Smooth muscle cell (in vitro differentiated cells): ENCODE measurements around the gene FAM171A1. TPM values are rescaled to one million over a fixed set of nuclear protein-coding genes. Genes with fewer than 3 reads are reported as not detected.
"Not testable (repeated sequence)": the region's sequence is repeated elsewhere in the genome, so short reads cannot be mapped to it uniquely, and the experiment has no call there.

ENCODE experiments used
- DNase-seq: peaks from one replicate; lab custom pipeline; 2025; ENCODE audit not compliant: unreplicated experiment; lab: John Stamatoyannopoulos, UW
- H2AFZ ChIP-seq: fragments of 200-600 bp; sonication (generic); 2 replicates; pipeline ENCODE4 v1.6.0; 2016; ENCODE audit warnings: antibody characterized with exemption, low read depth, mild to moderate bottlenecking
- H3F3A ChIP-seq: fragments of 200-600 bp; sonication (generic); 2 replicates; pipeline ENCODE4 v1.6.0; 2017; ENCODE audit warnings: antibody characterized with exemption, low read depth
- H3K27ac ChIP-seq: fragments of 200-600 bp; sonication (generic); 2 replicates; pipeline ENCODE4 v1.5.1; 2016; ENCODE audit warnings: low read depth, mild to moderate bottlenecking
- H3K27me3 ChIP-seq: fragments of 200-600 bp; sonication (generic); 2 replicates; pipeline ENCODE4 v1.6.1; 2016; ENCODE audit warnings: low read depth, mild to moderate bottlenecking
- H3K36me3 ChIP-seq: fragments of 200-600 bp; sonication (generic); 2 replicates; pipeline ENCODE4 v1.5.1; 2016; ENCODE audit warnings: low read depth
- H3K4me1 ChIP-seq: fragments of 200-600 bp; sonication (generic); 2 replicates; pipeline ENCODE4 v1.5.1; 2016; ENCODE audit warnings: low read depth
- H3K4me2 ChIP-seq: fragments of 200-600 bp; sonication (generic); 2 replicates; pipeline ENCODE4 v1.6.0; 2016; ENCODE audit warnings: mild to moderate bottlenecking
- H3K4me3 ChIP-seq: fragments of 200-600 bp; sonication (generic); 2 replicates; pipeline ENCODE4 v1.5.1; 2016; ENCODE audit warnings: mild to moderate bottlenecking
- H3K79me2 ChIP-seq: fragments of 200-600 bp; sonication (generic); 2 replicates; pipeline ENCODE4 v1.6.0; 2016; ENCODE audit warnings: low read depth, mild to moderate bottlenecking
- H3K9ac ChIP-seq: fragments of 200-600 bp; sonication (generic); 2 replicates; pipeline ENCODE4 v1.6.0; 2016; ENCODE audit warnings: low read depth
- H3K9me3 ChIP-seq: fragments of 200-600 bp; sonication (generic); replicated peaks from 2 replicates; pipeline ENCODE4 v1.5.1; 2016; ENCODE audit warnings: low read depth
- H4K20me1 ChIP-seq: fragments of 200-600 bp; sonication (generic); 2 replicates; pipeline ENCODE4 v1.6.0; 2016; ENCODE audit warnings: low read depth
- WGBS: methylation state at CpG from one replicate; pipeline ENCODE4 v1.1.7; 2016; ENCODE audit warnings: low lambda C conversion rate; 5-methylcytosine and 5-hydroxymethylcytosine counted together
- polyA plus RNA-seq: library from polyadenylated mRNA; unstranded; fragments of >200 nt; fragmentation: Nextera tagmentation; extraction: Ambion mirVana; gene quantifications from 2 replicates; pipeline ENCODE4 v1.2.1, GENCODE V29; 2016
- total RNA-seq: library from RNA; depleted of rRNA; stranded (reverse); fragments of >200 nt; gene quantifications from 2 replicates; pipeline ENCODE4 v1.2.3, GENCODE V29; 2014
- TF ChIP-seq, protein P1 (sequence below): fragments of 200-600 bp; sonication (generic); IDR thresholded peaks from 2 replicates; pipeline ENCODE4 v1.5.1; 2017; ENCODE audit warnings: borderline replicate concordance, mild to moderate bottlenecking, antibody characterized with exemption; ENCODE audit not compliant: insufficient read depth, poor library complexity, severe bottlenecking

The FAM171A1 gene
- total and polyA plus RNA-seq, 2 experiments from 2014 or later, result 25.5 to 37.2 TPM

DNA sequence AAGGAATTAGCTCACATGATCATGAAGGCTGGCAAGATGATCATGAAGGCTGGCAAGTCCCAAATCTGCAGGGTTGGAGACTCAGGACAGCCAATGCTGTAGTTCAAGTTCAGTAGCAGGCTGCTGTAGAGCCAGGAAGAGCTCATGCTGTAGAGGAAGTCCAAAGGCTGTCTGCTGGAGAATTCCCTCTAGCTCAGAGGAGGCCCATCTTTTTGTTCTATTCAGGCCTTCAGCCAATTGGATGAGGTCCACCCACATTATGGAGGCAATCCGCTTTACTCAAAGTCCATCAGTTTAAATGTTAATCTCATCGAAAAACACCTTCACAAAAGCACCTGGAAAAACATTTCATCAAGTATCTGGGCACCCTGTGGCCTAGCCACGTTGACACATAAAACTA lies 24.8 kb upstream of the FAM171A1 start:
- Histone ChIP-seq H4K20me1 (no peaks in the 10 kb centered on the region), H3F3A (no peaks in the 10 kb centered on the region), H3K27ac (no peak overlapping the region), H3K79me2 (no peaks in the 10 kb centered on the region), H3K27me3 (no peaks in the 10 kb centered on the region), H3K9me3 (no peaks in the 10 kb centered on the region), H3K4me1 (no peaks in the 10 kb centered on the region), H3K9ac (no peak overlapping the region), H3K36me3 (no peaks in the 10 kb centered on the region), H2AFZ (no peak overlapping the region), H3K4me3 (no peak overlapping the region), H3K4me2 (no peak overlapping the region)
- TF ChIP-seq, protein P1, sequence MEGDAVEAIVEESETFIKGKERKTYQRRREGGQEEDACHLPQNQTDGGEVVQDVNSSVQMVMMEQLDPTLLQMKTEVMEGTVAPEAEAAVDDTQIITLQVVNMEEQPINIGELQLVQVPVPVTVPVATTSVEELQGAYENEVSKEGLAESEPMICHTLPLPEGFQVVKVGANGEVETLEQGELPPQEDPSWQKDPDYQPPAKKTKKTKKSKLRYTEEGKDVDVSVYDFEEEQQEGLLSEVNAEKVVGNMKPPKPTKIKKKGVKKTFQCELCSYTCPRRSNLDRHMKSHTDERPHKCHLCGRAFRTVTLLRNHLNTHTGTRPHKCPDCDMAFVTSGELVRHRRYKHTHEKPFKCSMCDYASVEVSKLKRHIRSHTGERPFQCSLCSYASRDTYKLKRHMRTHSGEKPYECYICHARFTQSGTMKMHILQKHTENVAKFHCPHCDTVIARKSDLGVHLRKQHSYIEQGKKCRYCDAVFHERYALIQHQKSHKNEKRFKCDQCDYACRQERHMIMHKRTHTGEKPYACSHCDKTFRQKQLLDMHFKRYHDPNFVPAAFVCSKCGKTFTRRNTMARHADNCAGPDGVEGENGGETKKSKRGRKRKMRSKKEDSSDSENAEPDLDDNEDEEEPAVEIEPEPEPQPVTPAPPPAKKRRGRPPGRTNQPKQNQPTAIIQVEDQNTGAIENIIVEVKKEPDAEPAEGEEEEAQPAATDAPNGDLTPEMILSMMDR, result no peak
- WGBS, result 97% methylated on average over 3 of the region's 3 CpGs
- no peak for DNase-seq

DNA sequence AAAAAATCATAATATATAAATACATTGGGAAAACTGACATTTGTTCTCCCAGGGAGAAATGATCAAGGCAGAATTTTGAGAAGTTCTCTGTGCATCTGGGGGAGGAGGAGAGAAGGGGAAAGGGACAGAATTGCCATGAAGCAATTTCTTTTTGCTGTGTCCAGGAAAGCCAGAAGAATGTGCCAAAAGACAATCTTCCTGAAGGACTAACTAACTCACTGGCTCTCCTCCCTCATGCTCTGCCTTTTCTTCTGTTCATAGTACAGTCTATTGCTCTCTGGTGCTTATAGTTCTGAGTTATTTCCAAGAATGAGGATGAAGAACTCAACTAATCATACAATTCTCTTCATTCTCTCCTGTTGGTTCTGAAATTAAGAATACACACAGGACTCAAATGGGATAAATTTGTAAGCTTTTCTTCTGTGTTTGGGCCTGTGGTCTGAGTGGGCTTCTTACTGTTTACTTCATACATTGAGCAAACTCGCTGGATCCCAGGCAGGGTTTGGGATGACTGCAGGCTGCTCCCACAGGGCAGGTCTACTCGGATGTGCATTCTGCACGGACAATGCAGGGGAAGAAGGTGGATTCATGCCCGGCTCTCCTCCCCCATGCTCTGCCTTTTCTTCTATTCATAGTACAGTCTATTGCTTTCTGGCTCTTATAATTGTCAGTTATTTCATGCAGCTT lies 22.2 kb upstream of the FAM171A1 start:
- H3K27me3 ChIP-seq, result no peaks in the 10 kb centered on the region
- no peak for DNase-seq
- no peaks in the 10 kb centered on the region for H3K36me3 ChIP-seq
- H3K79me2 ChIP-seq, result no peaks in the 10 kb centered on the region
- no peak overlapping the region for H3K4me3 ChIP-seq
- WGBS, result 94% methylated on average over 4 of the region's 4 CpGs
- no peaks in the 10 kb centered on the region for H3F3A ChIP-seq
- no peaks in the 10 kb centered on the region for H3K9me3 ChIP-seq
- no peak overlapping the region for H2AFZ ChIP-seq
- no peak overlapping the region for H3K9ac ChIP-seq
- no peak overlapping the region for H3K27ac ChIP-seq
- no peak overlapping the region for H3K4me2 ChIP-seq
- no peaks in the 10 kb centered on the region for H4K20me1 ChIP-seq
- H3K4me1 ChIP-seq, result no peaks in the 10 kb centered on the region
- TF ChIP-seq, protein P1, result no peak

DNA sequence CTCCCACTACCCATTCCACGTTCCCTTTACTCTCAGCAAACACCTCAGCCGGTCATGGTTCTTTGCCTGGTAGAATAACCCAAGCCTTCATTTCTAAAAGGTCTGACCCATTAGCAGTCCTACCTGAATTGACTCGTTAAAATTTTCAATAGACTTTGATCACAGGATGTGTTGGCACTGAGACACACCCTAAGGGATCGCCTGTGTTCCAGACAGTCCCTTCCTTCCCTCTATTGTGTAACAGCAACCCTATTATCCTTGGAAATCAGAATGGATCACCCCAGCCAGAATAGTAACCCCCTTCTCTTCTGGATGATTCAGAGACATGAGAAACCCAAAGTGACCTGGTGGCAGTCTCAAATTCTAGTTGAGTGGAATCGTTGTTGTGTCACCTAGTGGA lies 20.4 kb upstream of the FAM171A1 start:
- Histone ChIP-seq H2AFZ (no peak overlapping the region), H3K36me3 (no peaks in the 10 kb centered on the region), H3F3A (no peaks in the 10 kb centered on the region), H3K4me1 (no peaks in the 10 kb centered on the region), H3K4me3 (no peak overlapping the region), H3K27me3 (no peaks in the 10 kb centered on the region), H3K4me2 (no peak overlapping the region), H4K20me1 (no peaks in the 10 kb centered on the region), H3K9ac (no peak overlapping the region), H3K27ac (no peak overlapping the region), H3K79me2 (no peaks in the 10 kb centered on the region), H3K9me3 (no peaks in the 10 kb centered on the region)
- 92% methylated on average over 5 of the region's 5 CpGs for WGBS
- no peak for DNase-seq
- TF ChIP-seq, protein P1, result no peak

DNA sequence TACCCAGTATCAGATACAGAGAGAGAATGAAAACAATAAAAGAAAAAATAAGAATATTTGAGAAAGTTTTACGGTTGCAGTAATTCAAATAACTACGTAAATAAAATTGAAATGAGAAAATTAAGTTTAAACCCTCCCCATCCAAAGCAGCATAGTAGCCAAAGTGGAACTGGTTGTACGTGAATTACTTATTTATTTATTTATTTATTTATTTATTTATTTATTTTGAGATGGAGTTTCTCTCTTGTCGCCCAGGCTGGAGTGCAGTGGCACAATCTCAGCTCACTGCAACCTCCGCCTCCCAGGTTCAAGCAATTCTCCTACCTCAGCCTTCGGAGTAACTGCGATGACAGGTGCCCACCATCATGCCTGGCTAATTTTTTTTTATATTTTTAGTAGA lies 17.1 kb upstream of the FAM171A1 start:
- not testable (repeated sequence) for H3K9ac ChIP-seq, DNase-seq, H3K4me1 ChIP-seq, H2AFZ ChIP-seq, H3K27me3 ChIP-seq, H3F3A ChIP-seq, H3K36me3 ChIP-seq, H3K27ac ChIP-seq, H3K9me3 ChIP-seq, H3K4me3 ChIP-seq, H4K20me1 ChIP-seq, H3K79me2 ChIP-seq, H3K4me2 ChIP-seq
- WGBS, result 96% methylated on average over 7 of the region's 7 CpGs
